HL-60 (cell line): Measurements from ENCODE around the gene RUNDC3A.

Experiments used
- DNase-seq, 2 experiments: peaks; one replicate each; pipeline ENCODE4 v3.0.0-alpha.2; 2010 to 2020; ENCODE audit warnings: low read depth in 1 of 2, low spot score in 1 of 2
- H3K27ac ChIP-seq: fragments of 250-450 bp; sonication (Bioruptor Pico); replicated peaks from 2 replicates; pipeline ENCODE4 v1.5.1; 2020; ENCODE audit warnings: mild to moderate bottlenecking, moderate library complexity
- H3K27me3 ChIP-seq: fragments of 250-450 bp; sonication (Bioruptor Pico); 2 replicates; pipeline ENCODE4 v1.5.1; 2021; ENCODE audit warnings: mild to moderate bottlenecking, moderate library complexity; ENCODE audit not compliant: insufficient read depth, poor library complexity, severe bottlenecking
- H3K4me3 ChIP-seq: replicated peaks from 2 replicates; pipeline ENCODE4 v1.5.1; 2011; ENCODE audit warnings: mild to moderate bottlenecking, control low read depth, low read length; ENCODE audit not compliant: insufficient read depth
- GABPA ChIP-seq: IDR thresholded peaks from 2 replicates; pipeline ENCODE4 v1.6.1; 2012; ENCODE audit warnings: low read depth
- POLR2AphosphoS5 ChIP-seq: IDR thresholded peaks from 2 replicates; pipeline ENCODE4 v1.6.1; 2012; ENCODE audit warnings: low read depth
- REST ChIP-seq: IDR thresholded peaks from 2 replicates; pipeline ENCODE4 v1.6.1; 2012; ENCODE audit warnings: low read depth; ENCODE audit not compliant: insufficient replicate concordance
- SPI1 ChIP-seq: IDR thresholded peaks from 2 replicates; pipeline ENCODE4 v1.6.1; 2012; ENCODE audit warnings: low read depth, mild to moderate bottlenecking, borderline replicate concordance
- TF ChIP-seq, protein P1 (sequence below): IDR thresholded peaks from one replicate; pipeline ENCODE4 v1.5.1; 2011; ENCODE audit warnings: low read length, control low read depth, inconsistent platforms; ENCODE audit not compliant: insufficient read depth

The RUNDC3A gene

GRCh38 chr17:44359458-44360143, 51.2 kb downstream of the RUNDC3A start:
- DNase-seq: no peak
- Histone ChIP-seq H3K4me3 (no peak overlapping the region), H3K27ac (no peak overlapping the region), H3K27me3 (peaks cover 39% of the 10 kb centered on the region)
- TF ChIP-seq SPI1 (no peak), GABPA (no peak), POLR2AphosphoS5 (no peak), REST (no peak)
- TF ChIP-seq, protein P1, sequence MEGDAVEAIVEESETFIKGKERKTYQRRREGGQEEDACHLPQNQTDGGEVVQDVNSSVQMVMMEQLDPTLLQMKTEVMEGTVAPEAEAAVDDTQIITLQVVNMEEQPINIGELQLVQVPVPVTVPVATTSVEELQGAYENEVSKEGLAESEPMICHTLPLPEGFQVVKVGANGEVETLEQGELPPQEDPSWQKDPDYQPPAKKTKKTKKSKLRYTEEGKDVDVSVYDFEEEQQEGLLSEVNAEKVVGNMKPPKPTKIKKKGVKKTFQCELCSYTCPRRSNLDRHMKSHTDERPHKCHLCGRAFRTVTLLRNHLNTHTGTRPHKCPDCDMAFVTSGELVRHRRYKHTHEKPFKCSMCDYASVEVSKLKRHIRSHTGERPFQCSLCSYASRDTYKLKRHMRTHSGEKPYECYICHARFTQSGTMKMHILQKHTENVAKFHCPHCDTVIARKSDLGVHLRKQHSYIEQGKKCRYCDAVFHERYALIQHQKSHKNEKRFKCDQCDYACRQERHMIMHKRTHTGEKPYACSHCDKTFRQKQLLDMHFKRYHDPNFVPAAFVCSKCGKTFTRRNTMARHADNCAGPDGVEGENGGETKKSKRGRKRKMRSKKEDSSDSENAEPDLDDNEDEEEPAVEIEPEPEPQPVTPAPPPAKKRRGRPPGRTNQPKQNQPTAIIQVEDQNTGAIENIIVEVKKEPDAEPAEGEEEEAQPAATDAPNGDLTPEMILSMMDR: no peak

- no peak for DNase-seq
- no peak overlapping the region for H3K27ac ChIP-seq
- no peak overlapping the region for H3K4me3 ChIP-seq
- peaks cover 37% of the 10 kb centered on the region for H3K27me3 ChIP-seq
- TF ChIP-seq POLR2AphosphoS5 (no peak), REST (no peak), GABPA (no peak)
- TF ChIP-seq, protein P1: no peak
Observed at GRCh38 chr17:44360144-44360533, 51.7 kb downstream of the RUNDC3A start.

- H3K27ac ChIP-seq: no peak overlapping the region
- no peak for DNase-seq
- TF ChIP-seq GABPA (no peak), REST (no peak), SPI1 (no peak), POLR2AphosphoS5 (no peak)
- TF ChIP-seq, protein P1: no peak
- H3K4me3 ChIP-seq: no peak overlapping the region
- H3K27me3 ChIP-seq: peaks cover 33% of the 10 kb centered on the region
Observed at GRCh38 chr17:44360826-44361225, 52.4 kb downstream of the RUNDC3A start.
